ENCODE results near the gene MAIP1.

DNA sequence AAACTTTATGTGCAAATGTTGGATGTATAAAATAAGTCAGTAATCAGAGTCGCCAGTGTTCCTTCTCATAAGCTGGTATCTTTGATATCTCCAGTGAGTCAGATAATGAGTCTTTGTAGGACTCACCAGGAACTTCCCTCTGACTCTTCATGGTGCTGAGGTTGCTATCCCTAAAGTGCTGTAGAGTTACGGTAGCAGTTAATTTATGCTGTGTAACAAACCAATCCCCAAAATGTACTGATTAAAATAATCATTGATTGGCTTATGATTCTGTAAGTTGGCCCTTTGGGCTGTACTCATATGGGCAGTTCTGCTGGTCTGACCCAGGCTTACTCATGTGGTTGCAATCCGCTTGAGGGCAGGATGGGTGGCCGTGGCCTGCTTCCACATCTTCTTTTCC, 43.8 kb downstream of the MAIP1 start:
- no peak for TF ChIP-seq POLR2A (IDR thresholded peaks at IDR 0.05; ENCODE audit: low read length)
- no peak for TF ChIP-seq SMC3 (IDR thresholded peaks at IDR 0.05)
- TF ChIP-seq, protein P1, sequence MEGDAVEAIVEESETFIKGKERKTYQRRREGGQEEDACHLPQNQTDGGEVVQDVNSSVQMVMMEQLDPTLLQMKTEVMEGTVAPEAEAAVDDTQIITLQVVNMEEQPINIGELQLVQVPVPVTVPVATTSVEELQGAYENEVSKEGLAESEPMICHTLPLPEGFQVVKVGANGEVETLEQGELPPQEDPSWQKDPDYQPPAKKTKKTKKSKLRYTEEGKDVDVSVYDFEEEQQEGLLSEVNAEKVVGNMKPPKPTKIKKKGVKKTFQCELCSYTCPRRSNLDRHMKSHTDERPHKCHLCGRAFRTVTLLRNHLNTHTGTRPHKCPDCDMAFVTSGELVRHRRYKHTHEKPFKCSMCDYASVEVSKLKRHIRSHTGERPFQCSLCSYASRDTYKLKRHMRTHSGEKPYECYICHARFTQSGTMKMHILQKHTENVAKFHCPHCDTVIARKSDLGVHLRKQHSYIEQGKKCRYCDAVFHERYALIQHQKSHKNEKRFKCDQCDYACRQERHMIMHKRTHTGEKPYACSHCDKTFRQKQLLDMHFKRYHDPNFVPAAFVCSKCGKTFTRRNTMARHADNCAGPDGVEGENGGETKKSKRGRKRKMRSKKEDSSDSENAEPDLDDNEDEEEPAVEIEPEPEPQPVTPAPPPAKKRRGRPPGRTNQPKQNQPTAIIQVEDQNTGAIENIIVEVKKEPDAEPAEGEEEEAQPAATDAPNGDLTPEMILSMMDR (IDR thresholded peaks at IDR 0.05), result no peak
- TF ChIP-seq CHD2 (IDR thresholded peaks at IDR 0.05; ENCODE audit: low read length, partially characterized antibody), result no peak

Data from A549 (cell line).